K562 (cell line): ENCODE measurements around the gene EEPD1.

Experiments
- EZH2 ChIP-seq: IDR thresholded peaks from 2 replicates; pipeline ENCODE4 v1.6.1; 2012; ENCODE audit warnings: low read depth, mild to moderate bottlenecking, inconsistent platforms, low read length, borderline replicate concordance
- KLF1 ChIP-seq: fragments of 450-650 bp; IDR thresholded peaks from 2 replicates; pipeline ENCODE4 v1.6.1; 2016; ENCODE audit warnings: missing genetic modification characterization, missing compliant biosample characterization
- MTF1 ChIP-seq: fragments of 250-450 bp; sonication (Bioruptor Pico); IDR thresholded peaks from 2 replicates; pipeline ENCODE4 v1.9.0; 2021; ENCODE audit warnings: moderate library complexity, mild to moderate bottlenecking, inconsistent platforms, borderline replicate concordance
- POLR2AphosphoS5 ChIP-seq: IDR thresholded peaks from 2 replicates; pipeline ENCODE4 v1.6.1; 2011; ENCODE audit warnings: mild to moderate bottlenecking, low read depth, low read length, moderate library complexity; ENCODE audit not compliant: control insufficient read depth, insufficient read depth
- POLR2G ChIP-seq: fragments of 200-400 bp; formaldehyde crosslinking; IDR thresholded peaks from 2 replicates; pipeline ENCODE4 v1.6.1; 2017; ENCODE audit warnings: low read depth, mild to moderate bottlenecking, antibody characterized with exemption, low read length, moderate library complexity
- SMAD1 ChIP-seq: fragments of 150-350 bp; IDR thresholded peaks from 2 replicates; pipeline ENCODE4 v1.6.1; 2014; ENCODE audit warnings: low read length, low read depth; ENCODE audit not compliant: partially characterized antibody
- SMC3 ChIP-seq: conservative IDR thresholded peaks from 2 replicates; pipeline ENCODE4 v1.6.1; 2011; ENCODE audit warnings: low read depth, low read length, improper control_type of control experiment; ENCODE audit not compliant: insufficient read depth

DNA sequence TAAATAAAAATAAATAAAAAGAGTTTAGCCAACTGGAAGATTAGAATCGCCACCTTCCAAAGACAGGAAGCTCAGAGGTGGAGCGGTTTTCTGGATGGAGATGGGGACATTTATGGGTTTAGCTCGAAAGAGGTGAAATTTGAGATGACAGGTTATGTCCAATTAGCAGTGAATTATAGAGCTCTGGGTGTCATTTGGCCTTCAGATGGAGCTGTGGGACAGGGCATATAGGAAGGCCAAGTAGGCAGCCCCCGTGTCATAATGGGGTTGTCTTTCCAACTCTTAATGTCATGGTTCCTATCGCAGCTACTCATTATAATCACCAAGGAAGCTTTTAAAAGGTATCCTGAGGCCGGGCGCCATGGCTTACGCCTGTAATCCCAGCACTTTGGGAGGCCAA, 21.0 kb upstream of the EEPD1 start:
- no peak for TF ChIP-seq POLR2G
- no peak for TF ChIP-seq SMC3
- TF ChIP-seq EZH2, result no peak
- no peak for TF ChIP-seq MTF1 (CRISPR knock-in tag)
- no peak for TF ChIP-seq POLR2AphosphoS5
- TF ChIP-seq KLF1 (tag), result no peak
- TF ChIP-seq SMAD1, result no peak
